IgD-negative memory B cell (primary cell): ENCODE results near the gene IL19. TPM values are rescaled to one million over a fixed set of nuclear protein-coding genes. Genes with fewer than 3 reads are reported as not detected.

Experiments
- H3K27ac Mint-ChIP-seq, 3 donors: one replicate each; pipeline ENCODE4 v1.8.0; 2020 to 2022; ENCODE audit warnings: mild to moderate bottlenecking in 3 of 3, mixed read lengths in 3 of 3, moderate library complexity in 1 of 3
- H3K27me3 Mint-ChIP-seq: one replicate; pipeline ENCODE4 v1.8.0; 2021; ENCODE audit warnings: mixed read lengths
- H3K36me3 Mint-ChIP-seq: one replicate; pipeline ENCODE4 v1.8.0; 2020; ENCODE audit warnings: mild to moderate bottlenecking, mixed read lengths
- H3K4me1 Mint-ChIP-seq, 3 donors: one replicate each; pipeline ENCODE4 v1.8.0; 2020 to 2022; ENCODE audit warnings: mixed read lengths in 3 of 3, mild to moderate bottlenecking in 1 of 3
- H3K4me3 Mint-ChIP-seq, 4 donors: one replicate each; pipeline ENCODE4 v1.8.0; 2020 to 2022; ENCODE audit warnings: mild to moderate bottlenecking in 4 of 4, mixed read lengths in 4 of 4, moderate library complexity in 3 of 4
- H3K9me3 Mint-ChIP-seq, 3 donors: one replicate each; pipeline ENCODE4 v1.8.0; 2020 to 2021; ENCODE audit warnings: mixed read lengths in 3 of 3, mild to moderate bottlenecking in 1 of 3
- polyA plus RNA-seq: library from polyadenylated mRNA; unstranded; fragments of 300-500 nt; fragmentation: Illumina TruSeq; gene quantifications from one replicate; pipeline ENCODE4 v1.2.3, GENCODE V29; 2021

The IL19 gene
- polyA plus RNA-seq, 1 donor from 2014 or later = not detected

DNA sequence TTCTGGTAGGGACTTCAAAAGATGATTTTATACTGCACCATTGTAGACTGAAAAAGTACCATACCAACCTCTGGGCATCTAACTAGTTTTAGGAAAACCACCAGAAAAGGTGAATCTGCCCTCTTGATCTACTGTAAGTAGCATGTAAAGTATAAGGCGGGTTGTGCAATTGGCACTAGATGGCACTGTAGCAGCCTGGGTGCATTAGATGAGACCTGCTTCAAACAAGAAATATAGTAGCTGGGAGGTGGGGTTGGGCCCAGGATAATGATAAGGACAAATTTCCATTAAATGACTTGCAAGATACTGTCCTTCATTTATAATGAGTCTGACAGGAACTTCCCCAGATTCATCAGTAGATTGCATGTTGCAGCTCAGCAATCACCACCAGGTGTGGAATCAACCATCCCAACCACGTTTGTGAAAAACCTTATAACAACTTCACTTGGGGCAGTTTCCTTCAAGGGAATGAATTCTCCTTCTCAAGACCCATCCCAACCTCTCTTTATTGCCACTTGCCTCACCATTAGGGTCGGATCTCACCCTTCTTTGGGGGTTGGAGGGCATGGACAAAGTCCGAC is 39.0 kb downstream of the IL19 start:
- Mint-ChIP-seq H3K4me1 (peaks cover 13 to 23% (median 21%) of the 10 kb centered on the region in 3 donors), H3K27me3 (no peaks in the 10 kb centered on the region), H3K27ac (peak overlapping the region in 1 of 3 donors; percentile 35), H3K4me3 (no peak overlapping the region), H3K9me3 (peaks cover 2 to 10% (median 3%) of the 10 kb centered on the region in 3 donors), H3K36me3 (no peaks in the 10 kb centered on the region)

DNA sequence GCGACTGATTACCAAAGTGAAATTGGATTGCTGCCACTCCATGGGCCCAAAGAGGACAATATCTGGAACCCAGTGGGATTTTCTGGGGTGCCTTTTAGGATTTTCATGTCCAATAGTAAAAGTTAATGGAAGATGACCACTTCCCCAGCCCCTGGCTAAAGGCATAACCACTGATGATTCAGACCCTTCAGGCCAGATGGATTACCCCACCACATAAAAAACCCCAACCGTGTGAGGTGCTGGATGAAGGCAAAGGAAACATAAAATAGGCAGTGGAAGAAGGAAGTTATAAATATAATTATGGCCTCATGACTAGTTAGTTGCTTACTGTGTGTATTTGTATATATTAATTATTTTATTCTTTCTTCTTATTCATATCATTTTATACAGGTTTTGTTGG is 41.9 kb downstream of the IL19 start:
- Mint-ChIP-seq H3K36me3 (no peaks in the 10 kb centered on the region), H3K9me3 (peaks cover 2 to 14% (median 3%) of the 10 kb centered on the region in 3 donors), H3K27me3 (no peaks in the 10 kb centered on the region), H3K4me3 (no peak overlapping the region), H3K27ac (no peak overlapping the region), H3K4me1 (peaks cover 28 to 43% (median 39%) of the 10 kb centered on the region in 3 donors)

DNA sequence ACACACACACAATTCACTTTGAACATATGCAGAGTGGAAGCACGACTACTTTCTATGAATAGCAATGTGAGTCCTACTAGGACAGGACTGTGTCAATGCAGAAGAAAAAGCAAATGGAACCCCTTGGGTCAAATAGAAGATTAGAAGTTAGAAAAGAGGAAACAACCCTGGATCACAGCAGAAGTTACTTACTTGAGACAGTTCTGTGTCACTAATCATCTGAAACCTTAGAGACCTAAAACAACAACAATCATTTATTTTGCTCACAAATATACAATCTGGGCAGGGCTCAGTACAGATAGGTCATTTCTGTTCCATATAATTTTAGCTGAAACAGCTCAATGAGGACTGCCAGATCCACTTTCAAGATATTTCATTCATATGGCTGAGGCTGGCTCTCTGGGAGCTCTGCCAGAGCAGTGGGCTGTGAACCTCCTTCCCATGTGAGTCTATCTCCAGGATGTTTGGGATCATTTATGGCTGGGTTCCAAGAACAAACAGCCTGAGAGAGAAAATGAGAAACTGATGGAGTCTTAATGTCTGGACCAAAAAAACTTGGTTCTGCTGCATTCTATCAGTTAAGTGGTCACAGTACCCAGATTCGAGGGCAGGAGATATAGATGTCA is 44.3 kb downstream of the IL19 start:
- Mint-ChIP-seq H3K27me3 (no peaks in the 10 kb centered on the region), H3K4me1 (peaks cover 28 to 39% (median 29%) of the 10 kb centered on the region in 3 donors), H3K27ac (peak overlapping the region; percentile 43 to 95 (median 94)), H3K36me3 (no peaks in the 10 kb centered on the region), H3K9me3 (peaks cover 2 to 14% (median 3%) of the 10 kb centered on the region in 3 donors), H3K4me3 (peak overlapping the region in 2 of 4 donors; percentile 35 to 63)

DNA sequence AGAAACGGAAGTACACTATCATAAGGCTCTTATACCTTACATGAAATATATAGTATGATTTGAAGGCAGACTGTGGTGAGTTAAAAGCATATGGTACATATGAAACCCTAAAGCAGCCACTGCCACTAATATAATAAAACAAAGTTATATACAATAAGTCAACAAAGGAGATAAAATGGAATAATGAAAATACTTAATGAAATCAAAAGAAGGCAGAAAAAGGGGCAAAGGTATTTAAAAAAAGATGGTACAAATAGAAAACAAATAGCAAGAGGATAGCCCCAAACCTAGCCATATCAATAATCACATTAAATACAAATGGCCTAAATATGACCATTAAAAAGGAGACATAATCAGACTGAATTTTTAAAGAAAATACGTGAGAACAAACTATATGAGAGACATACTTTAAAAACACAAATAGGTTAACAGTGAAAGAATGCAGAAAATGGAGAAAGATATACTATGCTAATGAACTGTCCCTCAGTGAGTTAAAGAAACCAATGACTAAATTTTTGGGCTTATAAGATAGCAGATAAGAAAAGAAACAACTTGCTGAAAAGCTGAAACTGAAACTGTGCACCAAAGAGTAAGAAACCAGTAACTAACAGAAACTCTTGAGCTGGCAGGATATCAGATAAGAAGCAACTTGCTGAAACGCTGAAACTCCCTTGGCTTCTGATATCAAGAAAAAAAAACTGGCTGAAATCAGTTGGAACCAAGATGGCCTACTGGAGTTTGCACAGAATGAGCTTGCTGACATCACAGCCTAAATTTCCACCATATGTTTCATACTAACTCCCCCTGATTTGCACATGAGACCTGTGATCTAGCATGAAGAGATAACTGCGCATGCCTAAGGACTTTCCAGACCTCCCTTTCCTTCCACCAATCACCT is 46.1 kb downstream of the IL19 start:
- H3K9me3 Mint-ChIP-seq = peaks cover 2 to 14% (median 3%) of the 10 kb centered on the region in 3 donors
- H3K4me1 Mint-ChIP-seq = peaks cover 28 to 44% (median 29%) of the 10 kb centered on the region in 3 donors
- H3K27me3 Mint-ChIP-seq = no peaks in the 10 kb centered on the region
- H3K4me3 Mint-ChIP-seq = peak overlapping the region in 2 of 4 donors; percentile 45 to 47
- H3K36me3 Mint-ChIP-seq = no peaks in the 10 kb centered on the region
- H3K27ac Mint-ChIP-seq = peak overlapping the region; percentile 64 to 72 (median 68)

DNA sequence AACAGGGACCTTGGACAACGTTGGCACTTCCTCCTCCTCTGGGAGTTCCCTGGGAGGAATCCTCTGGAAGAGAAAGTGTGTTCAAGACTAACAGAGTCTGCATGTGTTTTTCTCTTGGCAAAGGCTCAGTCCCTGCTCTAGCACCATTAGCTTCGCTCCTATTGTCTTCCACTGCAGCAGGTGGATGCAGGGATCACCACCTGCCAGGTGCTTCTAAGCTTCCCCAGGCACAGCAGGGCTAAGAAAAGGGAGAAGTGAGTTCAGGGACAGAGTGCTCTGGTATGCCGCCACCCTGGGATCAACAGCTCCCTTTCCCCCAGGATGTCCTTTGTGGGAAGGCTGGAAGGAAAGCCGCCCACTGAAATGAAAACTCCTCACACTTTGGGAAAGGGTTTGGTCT is 50.9 kb downstream of the IL19 start:
- Mint-ChIP-seq H3K27me3 (peaks cover 2% of the 10 kb centered on the region), H3K4me3 (no peak overlapping the region), H3K27ac (no peak overlapping the region), H3K4me1 (peaks cover 12 to 31% (median 28%) of the 10 kb centered on the region in 3 donors), H3K36me3 (no peaks in the 10 kb centered on the region), H3K9me3 (peaks cover 0 to 4% (median 0%) of the 10 kb centered on the region in 3 donors)

DNA sequence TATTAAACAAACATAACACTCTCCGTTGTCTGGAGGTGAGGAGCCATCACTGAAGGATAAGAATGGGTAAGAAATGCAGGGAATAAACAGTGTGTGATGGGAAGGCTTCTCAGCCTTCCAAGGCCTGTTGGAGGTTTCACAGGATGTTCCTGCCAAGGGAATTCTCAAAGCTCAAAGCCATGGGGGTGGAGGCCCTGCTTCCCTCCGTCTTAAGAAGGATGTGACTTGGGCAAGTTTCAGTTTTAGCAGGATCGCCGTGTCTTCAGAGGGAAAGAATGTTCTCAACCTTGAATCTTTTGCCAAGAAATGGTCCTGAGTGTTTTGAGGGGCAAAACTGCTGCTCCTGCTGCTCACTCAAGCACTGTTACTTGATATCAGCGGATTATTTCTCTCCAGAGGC is 53.2 kb downstream of the IL19 start:
- peaks cover 2% of the 10 kb centered on the region for H3K27me3 Mint-ChIP-seq
- H3K4me3 Mint-ChIP-seq = no peak overlapping the region
- H3K9me3 Mint-ChIP-seq = no peaks in the 10 kb centered on the region
- H3K4me1 Mint-ChIP-seq = peaks cover 6 to 31% (median 30%) of the 10 kb centered on the region in 3 donors
- no peak overlapping the region for H3K27ac Mint-ChIP-seq
- H3K36me3 Mint-ChIP-seq = peaks cover 3% of the 10 kb centered on the region

DNA sequence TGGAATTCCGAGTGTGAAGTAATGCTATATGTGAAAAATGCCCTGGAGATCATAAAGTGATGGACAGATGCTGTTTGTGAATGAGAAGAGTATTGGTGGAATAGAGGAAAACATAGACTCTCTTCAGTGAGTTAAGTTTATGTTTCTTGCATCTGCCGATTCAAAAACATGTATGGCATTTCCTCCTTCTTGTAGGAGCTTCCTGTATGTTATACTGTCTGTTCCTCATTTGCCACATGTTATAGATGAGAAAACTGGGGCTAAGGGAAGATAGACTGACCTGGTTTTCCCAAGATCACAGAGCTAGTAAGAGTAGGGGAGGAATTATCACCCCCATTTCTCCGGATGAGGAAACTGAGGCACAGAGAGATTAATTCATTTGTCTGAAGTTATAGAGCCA is 53.8 kb downstream of the IL19 start:
- peak overlapping the region in 2 of 4 donors; percentile 74 to 87 for H3K4me3 Mint-ChIP-seq
- H3K27ac Mint-ChIP-seq = peak overlapping the region in 2 of 3 donors; percentile 5 to 71
- peaks cover 12 to 37% (median 36%) of the 10 kb centered on the region in 3 donors for H3K4me1 Mint-ChIP-seq
- H3K27me3 Mint-ChIP-seq = peaks cover 2% of the 10 kb centered on the region
- no peaks in the 10 kb centered on the region for H3K9me3 Mint-ChIP-seq
- H3K36me3 Mint-ChIP-seq = peaks cover 3% of the 10 kb centered on the region

DNA sequence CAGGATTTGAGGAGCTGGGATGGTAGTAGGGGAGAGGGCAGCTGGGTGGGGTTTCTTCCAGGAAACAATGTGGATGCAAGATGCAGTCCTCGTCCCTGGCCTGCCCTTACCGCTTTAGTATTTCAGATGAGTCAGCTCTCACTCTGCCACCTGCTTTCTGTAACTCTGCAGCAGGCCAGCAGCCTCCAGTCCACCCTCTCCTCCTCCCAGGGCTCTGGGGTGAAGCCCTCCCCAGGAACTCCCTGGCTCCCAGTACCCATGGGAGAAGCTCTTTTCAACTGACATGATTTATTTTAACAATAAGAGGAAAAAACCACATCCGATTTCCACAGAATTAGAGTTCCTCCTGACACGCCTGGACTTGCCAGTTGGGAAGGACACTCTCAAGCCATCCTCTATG is 55.8 kb downstream of the IL19 start:
- H3K27ac Mint-ChIP-seq = no peak overlapping the region
- no peaks in the 10 kb centered on the region for H3K9me3 Mint-ChIP-seq
- peaks cover 19 to 50% (median 40%) of the 10 kb centered on the region in 3 donors for H3K4me1 Mint-ChIP-seq
- peaks cover 3% of the 10 kb centered on the region for H3K36me3 Mint-ChIP-seq
- peaks cover 3% of the 10 kb centered on the region for H3K27me3 Mint-ChIP-seq
- H3K4me3 Mint-ChIP-seq = no peak overlapping the region

DNA sequence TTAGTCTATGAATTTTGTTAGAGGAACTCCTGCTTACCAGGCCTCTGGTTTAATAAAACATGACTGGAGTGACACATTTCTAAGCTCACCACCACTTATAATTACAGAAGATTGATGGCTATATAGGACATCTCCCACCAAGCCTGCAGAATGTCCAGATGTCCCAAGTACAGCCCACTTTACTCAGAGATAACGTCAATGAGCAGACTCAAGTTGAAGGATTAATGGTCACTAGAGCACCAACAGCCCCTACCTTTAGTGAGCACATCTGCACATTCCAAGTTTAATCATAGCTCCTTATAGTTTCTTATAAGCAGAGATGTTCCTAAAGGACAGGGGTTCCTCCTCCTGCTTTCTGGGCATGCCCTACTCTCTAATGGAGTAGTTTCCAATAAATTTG is 57.5 kb downstream of the IL19 start:
- Mint-ChIP-seq H3K27me3 (peaks cover 3% of the 10 kb centered on the region), H3K4me3 (peak overlapping the region in 1 of 4 donors; percentile 42), H3K27ac (peak overlapping the region in 1 of 3 donors; percentile 54), H3K4me1 (peaks cover 27 to 61% (median 52%) of the 10 kb centered on the region in 3 donors), H3K36me3 (peaks cover 3% of the 10 kb centered on the region), H3K9me3 (no peaks in the 10 kb centered on the region)

DNA sequence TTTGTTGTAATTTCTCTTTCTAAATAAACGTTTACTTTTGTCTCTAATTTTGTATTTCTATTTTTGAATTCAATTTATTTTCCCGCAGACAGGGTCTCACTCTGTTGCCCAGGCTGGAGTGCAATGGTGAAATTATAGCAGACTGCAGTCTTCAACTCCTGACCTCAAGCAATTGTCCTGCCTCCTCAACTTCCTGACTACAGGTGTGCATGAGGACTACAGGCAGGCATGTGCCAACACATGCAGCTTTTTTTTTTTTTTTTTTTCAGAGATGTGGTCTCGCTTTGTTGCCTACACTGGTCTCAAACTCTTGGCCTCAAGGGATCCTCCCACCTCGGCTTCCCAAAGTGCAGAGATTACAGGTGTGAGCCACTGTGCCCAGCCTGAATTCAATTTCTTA is 58.2 kb downstream of the IL19 start:
- peak overlapping the region; percentile 34 to 54 (median 35) for H3K27ac Mint-ChIP-seq
- H3K4me1 Mint-ChIP-seq = peaks cover 33 to 68% (median 59%) of the 10 kb centered on the region in 3 donors
- H3K27me3 Mint-ChIP-seq = peaks cover 3% of the 10 kb centered on the region
- no peaks in the 10 kb centered on the region for H3K9me3 Mint-ChIP-seq
- H3K36me3 Mint-ChIP-seq = peaks cover 3% of the 10 kb centered on the region
- H3K4me3 Mint-ChIP-seq = peak overlapping the region in 3 of 4 donors; percentile 12 to 83 (median 76)

DNA sequence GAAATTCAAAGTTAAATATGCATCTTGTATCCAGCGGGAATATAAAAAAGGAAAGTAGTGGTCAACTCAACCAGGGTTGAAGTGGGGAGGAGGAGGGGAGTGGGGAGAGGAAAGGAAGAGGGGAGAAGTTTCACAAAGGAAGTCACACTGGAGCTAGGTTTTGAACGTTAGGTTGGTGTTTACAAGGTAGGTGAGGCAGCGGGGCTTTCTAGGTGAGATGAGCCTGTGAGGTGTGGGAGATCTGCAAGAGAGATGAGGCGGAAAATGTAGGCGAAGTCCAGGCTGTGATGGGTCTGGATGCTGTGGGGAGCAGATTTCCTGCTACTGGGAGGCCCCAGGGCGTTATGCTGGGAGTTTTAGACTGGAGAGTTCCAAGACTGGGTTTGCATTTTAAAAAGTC is 58.7 kb downstream of the IL19 start:
- Mint-ChIP-seq H3K4me1 (peaks cover 33 to 70% (median 57%) of the 10 kb centered on the region in 3 donors), H3K9me3 (no peaks in the 10 kb centered on the region), H3K36me3 (peaks cover 3% of the 10 kb centered on the region), H3K4me3 (peak overlapping the region in 3 of 4 donors; percentile 12 to 83 (median 76)), H3K27ac (peak overlapping the region; percentile 34 to 79 (median 54)), H3K27me3 (peaks cover 2% of the 10 kb centered on the region)

DNA sequence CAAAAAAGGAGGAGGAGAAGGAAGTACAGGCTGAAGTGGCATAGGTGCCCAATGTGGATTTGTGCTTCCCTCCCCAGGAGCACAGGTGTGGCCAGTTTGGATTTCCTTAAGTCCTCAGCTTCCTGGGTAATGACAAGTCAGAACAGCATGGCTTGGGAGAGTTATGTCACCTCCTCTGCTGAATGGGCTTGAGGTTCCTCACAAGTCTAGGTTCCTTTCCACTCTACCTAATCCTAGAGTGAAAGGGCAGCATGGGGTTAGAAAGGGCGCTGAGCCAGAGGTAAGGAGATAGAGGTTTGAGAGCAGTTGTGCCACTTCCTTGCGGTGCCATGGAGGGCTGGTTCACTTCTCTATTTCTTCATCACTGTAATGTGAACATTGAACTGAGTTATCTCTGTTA is 59.3 kb downstream of the IL19 start:
- peak overlapping the region; percentile 22 to 79 (median 68) for H3K27ac Mint-ChIP-seq

DNA sequence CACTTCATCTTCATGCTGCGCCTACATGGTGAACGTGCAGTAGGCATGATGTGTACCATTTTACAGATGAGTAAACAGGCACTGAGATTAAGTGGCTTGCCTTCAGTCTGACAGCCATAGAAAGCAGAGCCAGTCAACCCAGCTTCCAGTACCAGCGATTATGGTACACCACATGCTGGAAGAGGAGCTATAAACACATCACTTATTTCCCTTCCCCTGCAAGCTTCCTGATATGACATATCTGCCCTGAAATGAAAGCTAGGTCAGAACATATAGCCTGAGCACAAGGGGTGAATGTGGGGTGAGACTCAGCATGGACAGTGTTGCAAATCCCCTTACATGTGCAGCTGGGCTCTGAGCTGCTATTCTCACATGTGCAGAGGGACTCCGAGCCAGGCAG is 61.1 kb downstream of the IL19 start:
- Mint-ChIP-seq H3K36me3 (peaks cover 1% of the 10 kb centered on the region), H3K27ac (no peak overlapping the region), H3K27me3 (peaks cover 5% of the 10 kb centered on the region), H3K4me1 (peaks cover 34 to 59% (median 52%) of the 10 kb centered on the region in 3 donors), H3K9me3 (no peaks in the 10 kb centered on the region), H3K4me3 (peak overlapping the region in 1 of 4 donors; percentile 34)

More for the DNA sequence above, 59.3 kb downstream of the IL19 start:
- H3K9me3 Mint-ChIP-seq = no peaks in the 10 kb centered on the region
- H3K27me3 Mint-ChIP-seq = peaks cover 5% of the 10 kb centered on the region
- H3K4me1 Mint-ChIP-seq = peaks cover 34 to 72% (median 58%) of the 10 kb centered on the region in 3 donors
- peak overlapping the region in 3 of 4 donors; percentile 10 to 24 (median 16) for H3K4me3 Mint-ChIP-seq
- H3K36me3 Mint-ChIP-seq = peaks cover 3% of the 10 kb centered on the region

DNA sequence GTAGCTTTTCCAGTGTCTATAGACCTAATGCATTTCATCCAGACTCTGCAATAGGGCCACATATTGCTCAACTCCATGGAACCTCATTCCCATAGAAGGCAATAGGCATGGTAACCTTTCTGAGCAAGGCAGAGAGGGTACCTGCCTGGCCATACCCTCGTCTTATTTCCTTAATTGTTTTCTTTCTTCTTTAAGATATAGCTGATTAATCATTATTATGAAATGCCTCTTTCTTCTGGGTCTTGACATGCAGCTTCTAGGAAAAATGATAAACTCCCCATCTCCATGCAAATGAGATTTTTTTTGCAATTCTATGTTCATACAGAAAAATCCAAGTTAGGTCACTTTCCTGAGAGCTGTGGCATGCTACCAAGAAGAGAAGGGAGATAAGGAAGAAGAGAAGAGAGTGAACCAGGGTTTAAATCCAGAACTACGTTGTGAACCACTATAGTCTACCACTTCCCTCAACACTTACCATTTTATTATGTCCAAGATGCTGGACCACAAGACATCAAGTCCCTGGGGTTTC is 61.8 kb downstream of the IL19 start:
- H3K9me3 Mint-ChIP-seq = no peaks in the 10 kb centered on the region
- peaks cover 34 to 57% (median 52%) of the 10 kb centered on the region in 3 donors for H3K4me1 Mint-ChIP-seq
- peak overlapping the region in 1 of 4 donors; percentile 37 for H3K4me3 Mint-ChIP-seq

More for the DNA sequence above, 61.8 kb downstream of the IL19 start:
- no peaks in the 10 kb centered on the region for H3K36me3 Mint-ChIP-seq
- H3K27me3 Mint-ChIP-seq = peaks cover 7% of the 10 kb centered on the region
- no peak overlapping the region for H3K27ac Mint-ChIP-seq
